Loucy (cell line): Measurements from ENCODE around the gene AGBL4.
"Not testable (repeated sequence)": the region's sequence is repeated elsewhere in the genome, so short reads cannot be mapped to it uniquely, and the experiment has no call there.

ENCODE experiments used
- H2AFZ ChIP-seq: fragments of 200-600 bp; sonication (generic); 2 replicates; pipeline ENCODE4 v1.6.0; 2016; ENCODE audit warnings: antibody characterized with exemption, mild to moderate bottlenecking, low read length, moderate library complexity
- H3F3A ChIP-seq: fragments of 200-600 bp; 2 replicates; pipeline ENCODE4 v1.6.0; 2016; ENCODE audit warnings: antibody characterized with exemption, low read depth, mild to moderate bottlenecking
- H3K27me3 ChIP-seq: fragments of 200-600 bp; sonication (generic); 2 replicates; pipeline ENCODE4 v1.6.1; 2014; ENCODE audit warnings: low read length, mild to moderate bottlenecking; ENCODE audit not compliant: insufficient read depth, poor library complexity, severe bottlenecking
- H3K36me3 ChIP-seq: fragments of 200-600 bp; sonication (generic); 2 replicates; pipeline ENCODE4 v1.6.1; 2016; ENCODE audit warnings: low read length; ENCODE audit not compliant: insufficient read depth
- H3K4me1 ChIP-seq: fragments of 200-600 bp; sonication (generic); 2 replicates; pipeline ENCODE4 v1.5.1; 2014; ENCODE audit warnings: low read length, mild to moderate bottlenecking; ENCODE audit not compliant: insufficient read depth, poor library complexity, severe bottlenecking
- H3K4me2 ChIP-seq: fragments of 200-600 bp; sonication (generic); 2 replicates; pipeline ENCODE4 v1.6.0; 2014; ENCODE audit warnings: antibody characterized with exemption, low read length, low read depth, mild to moderate bottlenecking; ENCODE audit not compliant: poor library complexity, severe bottlenecking
- H3K4me3 ChIP-seq: fragments of 200-600 bp; sonication (generic); 2 replicates; pipeline ENCODE4 v1.5.1; 2014; ENCODE audit warnings: low read length, mild to moderate bottlenecking, mixed read lengths; ENCODE audit not compliant: poor library complexity, severe bottlenecking
- H3K79me2 ChIP-seq: fragments of 200-600 bp; sonication (generic); 2 replicates; pipeline ENCODE4 v1.6.1; 2014; ENCODE audit warnings: low read length; ENCODE audit not compliant: insufficient read depth
- H3K9ac ChIP-seq: fragments of 200-600 bp; sonication (generic); 2 replicates; pipeline ENCODE4 v1.6.0; 2014; ENCODE audit warnings: mild to moderate bottlenecking, low read depth, low read length, moderate library complexity; ENCODE audit not compliant: poor library complexity, severe bottlenecking
- H3K9me2 ChIP-seq: fragments of 200-600 bp; sonication (generic); replicated peaks from 2 replicates; pipeline ENCODE4 v1.6.1; 2016; ENCODE audit warnings: low read depth, low read length, mixed read lengths
- H3K9me3 ChIP-seq: fragments of 200-600 bp; sonication (generic); 2 replicates; pipeline ENCODE4 v1.6.1; 2014; ENCODE audit warnings: mild to moderate bottlenecking, antibody characterized with exemption, low read length, low read depth; ENCODE audit not compliant: insufficient read depth
- H4K20me1 ChIP-seq: fragments of 200-600 bp; sonication (generic); 2 replicates; pipeline ENCODE4 v1.6.0; 2014; ENCODE audit warnings: antibody characterized with exemption, low read length, mild to moderate bottlenecking; ENCODE audit not compliant: insufficient read depth, poor library complexity, severe bottlenecking
- CTCF ChIP-seq: fragments of 200-600 bp; sonication (generic); conservative IDR thresholded peaks from 2 replicates; pipeline ENCODE4 v1.5.1; 2014; ENCODE audit warnings: mild to moderate bottlenecking, antibody characterized with exemption, low read length
- EZH2phosphoT487 ChIP-seq: fragments of 200-600 bp; IDR thresholded peaks from 2 replicates; pipeline ENCODE4 v1.6.1; 2018; ENCODE audit warnings: antibody characterized with exemption, mild to moderate bottlenecking, moderate library complexity, borderline replicate concordance

AGBL4 gene

GRCh38 chr1:49297783-49298182 is 726.0 kb downstream of the AGBL4 start:
- no peak overlapping the region for H3K4me3 ChIP-seq
- H3K4me1 ChIP-seq: no peaks in the 10 kb centered on the region
- H3K79me2 ChIP-seq: no peaks in the 10 kb centered on the region
- H3K9ac ChIP-seq: no peak overlapping the region
- H3K36me3 ChIP-seq: no peaks in the 10 kb centered on the region
- no peaks in the 10 kb centered on the region for H3K27me3 ChIP-seq
- TF ChIP-seq EZH2phosphoT487 (no peak), CTCF (no peak)
- H3K9me2 ChIP-seq: no peaks in the 10 kb centered on the region
- no peaks in the 10 kb centered on the region for H3K9me3 ChIP-seq
- H3F3A ChIP-seq: no peaks in the 10 kb centered on the region
- no peak overlapping the region for H2AFZ ChIP-seq
- H3K4me2 ChIP-seq: no peak overlapping the region
- no peaks in the 10 kb centered on the region for H4K20me1 ChIP-seq

- Histone ChIP-seq H3K4me2 (no peak overlapping the region), H3K4me3 (no peak overlapping the region), H3K9ac (no peak overlapping the region), H3K9me3 (no peaks in the 10 kb centered on the region), H2AFZ (no peak overlapping the region), H4K20me1 (no peaks in the 10 kb centered on the region), H3K79me2 (no peaks in the 10 kb centered on the region), H3K4me1 (no peaks in the 10 kb centered on the region), H3F3A (no peaks in the 10 kb centered on the region), H3K9me2 (no peaks in the 10 kb centered on the region), H3K27me3 (no peaks in the 10 kb centered on the region), H3K36me3 (no peaks in the 10 kb centered on the region)
- TF ChIP-seq CTCF (no peak), EZH2phosphoT487 (no peak)
Observed at GRCh38 chr1:49294539-49294938, 729.2 kb downstream of the AGBL4 start.

- H3K27me3 ChIP-seq: no peaks in the 10 kb centered on the region
- H4K20me1 ChIP-seq: no peaks in the 10 kb centered on the region
- no peaks in the 10 kb centered on the region for H3K36me3 ChIP-seq
- no peak overlapping the region for H3K9ac ChIP-seq
- H3K9me2 ChIP-seq: no peaks in the 10 kb centered on the region
- H3K4me2 ChIP-seq: no peak overlapping the region
- TF ChIP-seq CTCF (no peak), EZH2phosphoT487 (no peak)
- H3K4me1 ChIP-seq: no peaks in the 10 kb centered on the region
- H3K4me3 ChIP-seq: no peak overlapping the region
- H2AFZ ChIP-seq: no peak overlapping the region
- H3F3A ChIP-seq: no peaks in the 10 kb centered on the region
- no peaks in the 10 kb centered on the region for H3K79me2 ChIP-seq
- H3K9me3 ChIP-seq: no peaks in the 10 kb centered on the region
Observed at GRCh38 chr1:49293016-49293415, 730.7 kb downstream of the AGBL4 start.

- not testable (repeated sequence) for H3K36me3 ChIP-seq, H3K4me1 ChIP-seq, H3K4me3 ChIP-seq, H3F3A ChIP-seq, H3K79me2 ChIP-seq, H3K9me3 ChIP-seq, H3K27me3 ChIP-seq, H4K20me1 ChIP-seq, H2AFZ ChIP-seq, H3K9me2 ChIP-seq, H3K4me2 ChIP-seq, H3K9ac ChIP-seq
Observed at GRCh38 chr1:49257211-49258049, 766.3 kb downstream of the AGBL4 start.
